Activated naive CD4-positive, alpha-beta T cell treated with anti-CD3 and anti-CD28 coated beads for 36 hours (primary cell): ENCODE data around the gene ZFYVE28. TPM values are rescaled to one million over a fixed set of nuclear protein-coding genes. Genes with fewer than 3 reads are reported as not detected.

ENCODE experiments used
- CTCF ChIA-PET: fragments of 350-600 bp; sonication (Branson Sonifier 250); formaldehyde crosslinking; loops from one replicate; lab custom pipeline; 2021; ENCODE audit warnings: antibody characterized with exemption; lab: Charles Lee
- DNase-seq: peaks from one replicate; pipeline ENCODE4 v3.0.0-alpha.2; 2020
- H3K27ac Mint-ChIP-seq: one replicate; pipeline ENCODE4 v1.8.0; 2021; ENCODE audit warnings: mild to moderate bottlenecking, mixed read lengths
- H3K27me3 Mint-ChIP-seq: one replicate; pipeline ENCODE4 v1.8.0; 2021; ENCODE audit warnings: low read depth, mixed read lengths
- H3K36me3 Mint-ChIP-seq: one replicate; pipeline ENCODE4 v1.8.0; 2021; ENCODE audit warnings: low read depth, mixed read lengths
- H3K4me1 Mint-ChIP-seq: one replicate; pipeline ENCODE4 v1.8.0; 2021; ENCODE audit warnings: low read depth, mixed read lengths
- H3K4me3 Mint-ChIP-seq: one replicate; pipeline ENCODE4 v1.8.0; 2021; ENCODE audit warnings: mild to moderate bottlenecking, moderate library complexity, mixed read lengths
- H3K9me3 Mint-ChIP-seq: one replicate; pipeline ENCODE4 v1.8.0; 2021; ENCODE audit warnings: mixed read lengths
- intact Hi-C: fragments of 100-400 bp; cut with micrococcal nuclease; formaldehyde crosslinking; loops from one replicate; pipeline ENCODE4 v1.15.1; 2023
- total RNA-seq, 2 experiments: library from RNA; stranded (reverse); gene quantifications; one replicate each; pipeline ENCODE4 v1.2.3, GENCODE V29; 2021

The ZFYVE28 gene
- total RNA-seq, 2 experiments from 2014 or later = 5.3 to 6.2 TPM

DNA sequence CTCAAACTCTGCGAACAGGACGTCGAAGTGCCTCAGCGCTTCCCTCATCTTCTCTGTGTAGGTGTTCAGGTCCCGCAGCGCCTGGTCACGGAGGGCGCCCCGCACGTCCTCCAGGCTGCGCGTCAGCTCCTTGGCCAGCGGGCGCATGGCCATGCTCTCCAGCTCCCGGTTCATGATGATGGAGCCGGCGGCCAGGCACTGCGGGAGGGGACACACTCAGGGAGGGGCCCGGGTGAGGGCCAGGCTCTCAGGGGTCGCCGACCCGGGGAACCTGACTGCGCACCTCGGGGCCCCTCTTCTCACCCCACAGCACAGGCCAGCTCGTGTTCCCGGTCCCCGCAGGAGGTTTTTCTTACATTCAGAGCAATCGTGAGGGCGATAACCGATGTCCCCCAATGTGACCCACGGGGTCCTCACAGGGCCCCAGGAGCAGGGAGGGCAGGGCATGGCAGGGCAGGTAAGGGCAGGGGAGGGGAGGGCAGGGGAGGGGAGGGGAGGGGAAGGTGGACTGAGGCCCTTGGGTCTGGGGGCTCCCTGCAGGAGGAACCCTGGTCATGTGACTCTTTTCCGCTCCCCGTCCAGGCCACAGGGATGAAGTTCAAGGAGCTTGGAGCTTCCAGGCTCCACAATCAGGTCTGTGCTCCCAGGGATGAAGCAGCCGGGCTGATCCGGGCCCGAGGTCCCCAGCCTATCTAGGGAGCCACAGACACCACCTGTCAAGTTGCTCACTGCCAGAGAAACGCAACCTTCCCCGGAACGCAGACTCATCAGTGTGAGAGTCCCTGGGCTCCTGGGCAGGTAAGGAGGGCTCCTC lies 78.8 kb downstream of the ZFYVE28 start:
- Mint-ChIP-seq H3K36me3 (no peaks in the 10 kb centered on the region), H3K27me3 (no peaks in the 10 kb centered on the region), H3K9me3 (no peaks in the 10 kb centered on the region), H3K4me1 (peaks cover 2% of the 10 kb centered on the region), H3K4me3 (no peak overlapping the region), H3K27ac (no peak overlapping the region)
- intact Hi-C loops = no loop called here
- CTCF ChIA-PET = no interaction called here
- DNase-seq = peak; percentile 0

DNA sequence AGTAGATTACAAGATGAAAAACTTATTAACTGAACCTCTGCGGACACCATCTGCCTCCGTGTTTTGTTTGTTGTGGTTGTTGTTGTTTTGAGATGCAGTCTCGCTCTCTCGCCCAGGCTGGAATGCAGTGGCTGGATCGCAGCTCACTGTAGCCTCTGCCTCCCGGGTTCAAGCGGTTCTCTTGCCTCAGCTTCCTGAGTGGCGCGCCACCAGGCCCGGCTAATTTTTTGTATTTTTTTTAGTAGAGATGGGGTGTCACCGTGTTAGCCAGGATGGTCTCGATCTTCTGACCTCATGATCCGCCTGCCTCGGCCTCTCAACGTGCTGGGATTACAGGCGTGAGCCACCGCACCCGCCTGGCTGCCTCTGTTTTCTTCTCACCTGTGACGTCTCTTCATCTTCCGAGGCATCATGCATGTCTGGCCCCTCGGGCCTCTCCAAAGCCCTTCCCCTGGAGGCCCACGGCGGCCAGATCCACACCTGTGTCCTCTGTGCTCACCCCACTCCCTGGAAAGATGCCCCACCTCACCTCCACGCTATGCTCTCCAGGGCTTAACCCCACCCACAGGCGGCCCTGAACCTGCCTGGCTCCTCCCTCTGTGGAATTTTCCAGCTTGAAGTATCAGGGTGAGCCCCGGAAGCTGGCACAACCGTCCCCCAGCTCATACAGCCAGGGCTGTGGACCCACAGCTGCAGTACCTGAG lies 79.5 kb downstream of the ZFYVE28 start:
- no peak overlapping the region for H3K27ac Mint-ChIP-seq
- CTCF ChIA-PET = no interaction called here
- H3K27me3 Mint-ChIP-seq = no peaks in the 10 kb centered on the region
- no peaks in the 10 kb centered on the region for H3K36me3 Mint-ChIP-seq
- no peaks in the 10 kb centered on the region for H3K9me3 Mint-ChIP-seq
- H3K4me3 Mint-ChIP-seq = no peak overlapping the region
- DNase-seq = peak; percentile 1
- peaks cover 2% of the 10 kb centered on the region for H3K4me1 Mint-ChIP-seq
- intact Hi-C loops = no loop called here

DNA sequence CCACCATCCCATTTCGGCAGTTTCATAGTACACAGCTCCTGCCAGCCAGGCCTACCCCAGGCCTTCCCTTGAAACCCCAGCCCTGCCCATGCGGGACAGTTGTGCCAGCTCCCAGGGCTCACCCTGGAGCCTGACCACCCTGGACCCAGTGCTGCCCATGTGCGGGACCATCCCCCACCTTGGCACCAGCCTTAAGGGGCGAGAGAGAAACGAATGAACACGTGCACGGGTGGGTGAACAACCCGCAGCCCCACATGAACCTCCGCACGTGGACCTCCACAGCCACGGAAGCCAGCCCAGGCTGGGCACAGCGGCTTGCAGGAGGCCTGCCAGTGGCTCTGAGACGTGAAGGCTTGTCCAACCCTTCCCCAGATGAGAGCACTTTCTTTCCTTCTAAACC lies 80.5 kb downstream of the ZFYVE28 start:
- peak; percentile 1 for DNase-seq
- Mint-ChIP-seq H3K36me3 (no peaks in the 10 kb centered on the region), H3K27me3 (no peaks in the 10 kb centered on the region), H3K9me3 (no peaks in the 10 kb centered on the region), H3K27ac (no peak overlapping the region), H3K4me1 (peaks cover 2% of the 10 kb centered on the region), H3K4me3 (no peak overlapping the region)
- intact Hi-C loops = no loop called here
- CTCF ChIA-PET = no interaction called here

DNA sequence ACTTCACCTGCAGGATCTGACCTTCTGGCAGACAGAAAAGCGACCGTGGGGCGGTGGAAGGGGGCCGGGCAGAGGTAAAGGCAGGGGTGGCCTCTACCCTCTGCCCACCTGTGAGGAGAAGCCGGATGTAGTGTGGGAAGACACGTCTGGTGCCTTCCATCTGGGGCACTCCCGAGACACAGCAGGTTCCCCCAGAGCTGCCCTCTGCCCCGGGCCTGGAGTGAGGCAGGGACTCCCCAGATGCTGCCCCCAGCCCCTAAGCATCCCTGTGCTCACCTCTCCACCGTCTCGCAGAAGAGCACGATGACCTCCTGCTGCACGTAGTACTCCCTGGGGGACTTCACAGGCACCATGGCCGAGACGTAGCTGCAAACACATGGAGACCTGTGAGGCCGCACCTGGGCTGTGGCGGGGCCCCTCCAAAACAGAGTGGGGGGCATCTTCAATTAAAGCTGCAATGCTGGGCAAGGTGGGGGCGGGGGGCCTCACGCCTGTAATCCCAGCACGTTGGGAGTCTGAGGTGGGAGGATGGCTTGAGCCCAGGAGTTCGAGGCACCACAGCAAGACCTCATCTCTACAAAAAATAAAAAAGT lies 81.2 kb downstream of the ZFYVE28 start:
- no peak overlapping the region for H3K4me3 Mint-ChIP-seq
- no peaks in the 10 kb centered on the region for H3K9me3 Mint-ChIP-seq
- no peak overlapping the region for H3K27ac Mint-ChIP-seq
- intact Hi-C loops = no loop called here
- CTCF ChIA-PET = no interaction called here
- DNase-seq = peak; percentile 2
- peaks cover 2% of the 10 kb centered on the region for H3K4me1 Mint-ChIP-seq
- no peaks in the 10 kb centered on the region for H3K27me3 Mint-ChIP-seq
- H3K36me3 Mint-ChIP-seq = peaks cover 1% of the 10 kb centered on the region

DNA sequence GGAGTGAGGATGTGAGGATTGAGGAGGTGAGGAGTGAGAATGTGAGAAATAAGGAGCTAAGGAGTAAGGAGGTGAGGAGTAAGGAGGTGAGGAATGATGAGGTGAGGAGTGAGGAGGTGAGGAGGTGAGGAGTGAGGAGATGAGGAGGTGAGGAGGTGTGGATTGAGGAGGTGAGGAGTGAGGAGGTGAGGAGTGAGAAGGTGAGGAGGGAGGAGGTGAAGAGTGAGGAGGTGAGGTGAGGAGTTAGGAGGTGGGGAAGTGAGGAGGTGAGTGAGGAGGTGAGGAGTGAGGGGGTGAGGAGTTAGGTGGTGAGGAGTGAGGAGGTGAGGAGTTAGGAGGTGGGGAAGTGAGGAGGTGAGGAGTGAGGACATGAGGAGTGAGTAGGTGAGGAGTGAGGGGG lies 81.8 kb downstream of the ZFYVE28 start:
- CTCF ChIA-PET = no interaction called here
- Mint-ChIP-seq H3K27me3 (no peaks in the 10 kb centered on the region), H3K36me3 (peaks cover 1% of the 10 kb centered on the region), H3K4me3 (no peak overlapping the region), H3K4me1 (peaks cover 2% of the 10 kb centered on the region), H3K27ac (no peak overlapping the region), H3K9me3 (no peaks in the 10 kb centered on the region)
- DNase-seq = peak; percentile 1
- intact Hi-C loops = no loop called here

DNA sequence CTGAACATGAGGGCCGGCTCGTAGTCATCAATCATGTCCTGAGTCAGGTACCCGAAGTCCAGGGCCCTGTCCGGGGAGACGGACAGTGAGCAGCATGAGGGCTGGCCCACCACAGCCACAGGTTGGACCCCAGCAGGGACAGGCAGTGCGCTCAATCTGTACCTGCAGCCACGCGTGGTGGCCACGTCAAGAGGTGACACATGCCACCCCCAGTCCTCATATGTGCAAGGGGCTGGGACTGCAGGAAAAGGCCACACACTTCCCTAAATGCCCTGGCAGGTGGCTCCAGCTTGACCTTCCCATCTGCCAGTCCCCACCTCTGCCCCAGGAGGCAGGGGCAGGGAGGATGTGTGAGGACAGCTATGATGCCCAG lies 82.7 kb downstream of the ZFYVE28 start:
- Mint-ChIP-seq H3K27me3 (no peaks in the 10 kb centered on the region), H3K36me3 (peaks cover 1% of the 10 kb centered on the region), H3K27ac (no peak overlapping the region), H3K4me3 (no peak overlapping the region), H3K9me3 (no peaks in the 10 kb centered on the region), H3K4me1 (peaks cover 2% of the 10 kb centered on the region)
- intact Hi-C loops = no loop called here
- CTCF ChIA-PET = no interaction called here
- DNase-seq = no peak

DNA sequence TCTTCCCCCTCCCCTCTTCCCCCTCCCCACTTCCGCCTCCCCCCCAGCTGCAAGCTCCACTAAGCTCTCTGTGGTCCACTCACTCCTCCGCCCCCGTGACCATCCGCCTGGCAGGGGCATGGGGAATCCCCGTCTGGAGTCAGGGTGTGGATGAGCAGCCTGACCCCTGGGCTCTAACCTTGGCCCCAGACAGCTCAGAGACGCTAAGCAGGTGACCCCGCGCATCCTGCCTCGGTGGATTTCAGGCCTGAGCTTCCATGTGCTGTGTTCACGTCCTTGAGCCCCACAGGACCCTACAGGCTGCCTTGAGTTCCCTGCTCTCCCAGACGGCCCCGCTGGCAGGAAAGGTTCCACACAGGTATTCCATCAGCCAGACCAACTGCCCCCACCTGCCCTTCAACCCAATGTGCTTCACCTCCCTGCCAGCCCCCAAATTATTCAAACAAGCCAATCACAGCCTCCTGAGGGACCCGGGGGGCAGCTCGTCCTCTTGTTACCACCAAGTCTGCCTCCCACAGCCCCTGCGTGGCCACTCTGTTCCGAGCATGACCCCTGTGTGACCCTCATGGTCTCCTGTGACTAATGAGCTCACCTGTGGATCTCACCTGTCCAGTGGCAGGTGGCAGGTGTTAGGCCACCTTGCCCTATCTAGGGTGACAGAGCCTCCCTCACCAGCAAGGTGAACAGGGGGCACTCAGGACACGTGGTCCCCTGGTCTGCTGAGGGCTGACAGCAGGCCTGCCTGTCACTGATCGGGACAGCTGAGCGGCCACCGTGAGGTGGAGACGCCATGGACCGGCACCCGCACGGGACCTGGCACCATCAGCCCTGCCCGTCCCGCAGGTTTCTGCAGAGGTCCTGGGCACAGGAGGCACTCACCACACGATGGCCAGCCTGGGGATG lies 83.4 kb downstream of the ZFYVE28 start:
- Mint-ChIP-seq H3K27me3 (no peaks in the 10 kb centered on the region), H3K4me1 (peaks cover 2% of the 10 kb centered on the region), H3K36me3 (peaks cover 6% of the 10 kb centered on the region), H3K9me3 (no peaks in the 10 kb centered on the region), H3K27ac (no peak overlapping the region), H3K4me3 (no peak overlapping the region)
- intact Hi-C loops = no loop called here
- CTCF ChIA-PET = no interaction called here
- DNase-seq = no peak

DNA sequence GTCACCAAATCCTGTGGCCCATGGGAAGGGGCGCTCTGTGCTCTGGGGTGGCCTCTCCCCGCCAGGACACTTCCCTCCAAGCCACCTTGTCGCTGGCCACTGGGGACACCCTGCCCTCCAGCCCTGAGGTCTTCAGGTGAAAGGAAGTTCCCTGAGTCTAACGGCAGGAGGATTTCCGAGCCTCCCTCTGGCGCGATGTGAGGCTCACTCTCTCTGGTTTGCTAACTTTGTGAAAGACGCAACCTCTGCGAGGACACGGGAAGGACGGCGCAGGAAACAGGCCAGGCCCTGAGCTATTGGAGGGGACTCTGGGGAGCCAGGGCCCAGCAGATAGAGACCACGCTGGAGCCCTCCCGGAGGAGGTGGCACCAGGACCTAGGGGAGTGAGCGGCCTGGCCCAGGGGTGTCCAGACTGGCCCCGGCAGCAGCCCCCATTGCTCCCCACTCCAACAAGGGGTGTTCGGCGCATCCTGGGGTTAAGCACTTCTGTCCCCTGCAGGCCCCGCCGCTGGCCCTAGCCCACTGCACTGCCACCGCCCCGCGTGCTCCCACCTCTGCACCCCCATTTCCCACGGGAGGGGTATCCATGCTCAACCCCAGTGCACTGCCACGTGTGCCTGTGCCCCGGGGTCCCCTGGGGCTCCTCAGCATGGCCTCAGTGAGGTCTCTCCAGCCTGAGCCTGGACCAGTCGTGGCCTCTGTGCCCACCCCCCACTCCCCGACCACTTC lies 84.4 kb downstream of the ZFYVE28 start:
- Mint-ChIP-seq H3K4me1 (peaks cover 2% of the 10 kb centered on the region), H3K27ac (no peak overlapping the region), H3K4me3 (no peak overlapping the region), H3K9me3 (no peaks in the 10 kb centered on the region), H3K27me3 (no peaks in the 10 kb centered on the region), H3K36me3 (peaks cover 9% of the 10 kb centered on the region)
- intact Hi-C loops = no loop called here
- CTCF ChIA-PET = no interaction called here
- DNase-seq = no peak

DNA sequence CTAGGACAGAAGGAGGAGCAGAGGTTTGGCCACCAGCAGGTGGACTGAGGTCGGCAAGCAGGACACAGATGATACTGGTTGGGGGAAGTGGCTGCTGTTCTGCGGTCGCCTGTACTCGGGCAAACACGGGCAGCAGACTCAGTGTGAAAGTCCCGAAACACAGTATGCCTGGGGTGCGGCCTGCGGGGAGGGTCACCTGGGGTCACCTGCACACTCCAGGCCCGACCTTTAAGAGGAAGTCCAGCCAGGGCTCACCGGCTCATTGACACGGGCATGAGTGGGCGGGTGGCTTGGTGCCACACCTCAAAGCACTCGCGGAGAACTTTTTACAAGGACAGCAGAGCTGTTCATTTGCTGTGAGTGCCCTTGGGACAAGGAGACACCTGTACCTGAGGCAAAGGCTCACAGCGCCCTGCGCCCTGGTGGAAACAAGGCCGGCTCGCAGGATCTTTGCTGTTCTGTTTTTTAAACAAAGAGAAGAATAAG lies 85.0 kb downstream of the ZFYVE28 start:
- CTCF ChIA-PET = no interaction called here
- H3K4me1 Mint-ChIP-seq = peaks cover 2% of the 10 kb centered on the region
- H3K9me3 Mint-ChIP-seq = peaks cover 3% of the 10 kb centered on the region
- no peaks in the 10 kb centered on the region for H3K27me3 Mint-ChIP-seq
- no peak overlapping the region for H3K27ac Mint-ChIP-seq
- H3K4me3 Mint-ChIP-seq = no peak overlapping the region
- intact Hi-C loops = no loop called here
- peaks cover 13% of the 10 kb centered on the region for H3K36me3 Mint-ChIP-seq
- no peak for DNase-seq

DNA sequence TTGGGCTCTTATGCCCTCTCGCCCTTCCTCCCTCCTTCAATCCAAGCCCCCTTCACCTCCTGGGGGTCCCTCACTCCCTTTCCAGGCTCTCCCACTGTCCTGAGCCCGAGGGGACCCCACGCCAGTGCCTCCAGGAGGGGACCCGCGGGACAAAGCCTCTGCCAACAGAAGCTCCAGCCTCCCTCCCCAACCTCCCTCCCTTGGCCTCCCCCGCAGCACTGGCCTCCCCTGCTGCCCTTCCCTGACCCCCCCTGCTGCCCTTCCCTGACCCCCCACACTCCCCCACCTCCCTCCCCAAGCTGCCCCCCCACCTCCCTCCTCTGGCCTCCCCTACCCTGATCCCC lies 85.5 kb downstream of the ZFYVE28 start:
- intact Hi-C loops = no loop called here
- Mint-ChIP-seq H3K36me3 (peaks cover 15% of the 10 kb centered on the region), H3K4me3 (no peak overlapping the region), H3K27ac (no peak overlapping the region), H3K4me1 (peaks cover 2% of the 10 kb centered on the region), H3K27me3 (no peaks in the 10 kb centered on the region), H3K9me3 (peaks cover 6% of the 10 kb centered on the region)
- CTCF ChIA-PET = no interaction called here
- no peak for DNase-seq

DNA sequence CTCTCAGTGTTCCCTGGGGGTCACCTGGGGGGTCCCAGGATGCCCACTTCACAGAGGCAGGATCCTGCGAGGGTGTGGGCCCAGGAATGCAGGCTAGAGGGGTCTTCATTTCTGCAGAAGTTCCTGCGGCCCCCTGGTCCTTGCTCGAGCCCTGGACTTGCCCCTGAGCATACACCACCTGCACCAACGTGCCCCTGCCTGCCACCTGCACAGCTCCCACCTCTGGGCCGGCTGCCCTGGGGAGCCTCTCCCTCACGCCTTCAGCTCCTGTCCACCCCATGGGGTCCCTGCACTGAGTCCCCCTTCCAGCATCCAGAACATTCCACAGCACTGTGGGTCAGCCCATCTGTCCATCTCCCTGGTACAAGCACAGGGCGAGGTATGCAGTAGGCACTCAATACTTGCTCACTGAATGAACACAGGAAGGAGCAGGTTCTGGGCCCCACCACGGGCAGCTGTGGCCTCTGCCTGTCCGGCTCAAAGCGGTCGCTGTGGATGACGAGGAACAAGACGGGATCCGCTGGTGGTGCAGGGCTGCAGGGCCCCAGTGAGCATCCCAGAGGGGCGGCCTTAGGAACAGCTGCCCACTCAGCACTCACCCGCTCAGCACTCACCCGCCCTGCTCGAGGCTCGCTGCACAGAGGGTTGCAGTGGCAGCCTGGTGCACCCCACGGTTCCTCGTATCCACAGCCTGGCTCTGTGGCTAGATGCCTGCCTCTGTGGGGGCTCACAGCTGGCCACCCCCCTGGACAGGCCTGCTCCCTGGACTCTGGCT lies 86.1 kb downstream of the ZFYVE28 start:
- DNase-seq = no peak
- peaks cover 16% of the 10 kb centered on the region for H3K36me3 Mint-ChIP-seq
- no peak overlapping the region for H3K4me3 Mint-ChIP-seq
- CTCF ChIA-PET = no interaction called here
- no peaks in the 10 kb centered on the region for H3K27me3 Mint-ChIP-seq
- H3K9me3 Mint-ChIP-seq = peaks cover 10% of the 10 kb centered on the region
- peaks cover 2% of the 10 kb centered on the region for H3K4me1 Mint-ChIP-seq
- intact Hi-C loops = no loop called here
- H3K27ac Mint-ChIP-seq = no peak overlapping the region
